ENCODE results near the gene LAG3.

LAG3 gene

DNA sequence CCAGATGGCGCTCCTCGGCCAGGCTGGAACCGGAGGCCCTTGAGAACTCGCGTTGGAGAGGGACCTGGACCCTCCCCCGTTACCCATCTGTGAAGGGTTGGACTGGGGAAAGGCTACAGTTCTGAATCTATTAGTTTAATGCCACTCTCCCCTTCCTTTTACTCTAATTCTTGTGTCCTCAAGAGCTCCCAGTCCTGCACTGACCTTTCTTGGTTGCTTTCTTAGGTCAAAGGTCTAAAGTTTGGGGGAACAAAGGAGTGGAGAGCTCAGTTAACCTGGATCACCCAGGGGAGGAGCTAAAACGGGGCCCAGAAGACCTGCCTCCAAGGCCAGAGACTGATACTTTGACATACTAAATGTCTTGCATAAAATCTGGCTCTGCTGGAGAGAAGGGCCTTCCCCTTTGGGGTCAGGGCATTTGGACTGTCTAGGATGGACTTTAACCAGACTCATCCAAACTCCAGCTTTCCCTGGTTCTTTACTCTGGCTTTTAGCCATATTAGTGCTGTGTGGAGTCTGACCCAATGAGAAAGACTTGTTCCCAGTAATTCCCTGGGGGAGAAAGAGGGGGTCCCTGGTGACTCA, 18.5 kb upstream of the LAG3 start:
- peaks cover 30% of the 10 kb centered on the region for H3K36me3 ChIP-seq (ENCODE audit: control insufficient read depth, insufficient read depth, low read length)
- no peaks in the 10 kb centered on the region for H3K9me3 ChIP-seq (ENCODE audit: control insufficient read depth, insufficient read depth, low read length)
- peaks cover 12% of the 10 kb centered on the region for H3K4me1 ChIP-seq (ENCODE audit: control insufficient read depth, insufficient read depth, low read length)
- H3K9ac ChIP-seq (ENCODE audit: low read depth, low read length), result no peak overlapping the region
- H3K27ac ChIP-seq (ENCODE audit: low read depth, low read length), result peak overlapping the region; percentile 98
- no peaks in the 10 kb centered on the region for H3K27me3 ChIP-seq (ENCODE audit: control insufficient read depth, insufficient read depth, low read length)
- H3K4me3 ChIP-seq (ENCODE audit: low read depth, low read length), result peak overlapping the region; percentile 41

DNA sequence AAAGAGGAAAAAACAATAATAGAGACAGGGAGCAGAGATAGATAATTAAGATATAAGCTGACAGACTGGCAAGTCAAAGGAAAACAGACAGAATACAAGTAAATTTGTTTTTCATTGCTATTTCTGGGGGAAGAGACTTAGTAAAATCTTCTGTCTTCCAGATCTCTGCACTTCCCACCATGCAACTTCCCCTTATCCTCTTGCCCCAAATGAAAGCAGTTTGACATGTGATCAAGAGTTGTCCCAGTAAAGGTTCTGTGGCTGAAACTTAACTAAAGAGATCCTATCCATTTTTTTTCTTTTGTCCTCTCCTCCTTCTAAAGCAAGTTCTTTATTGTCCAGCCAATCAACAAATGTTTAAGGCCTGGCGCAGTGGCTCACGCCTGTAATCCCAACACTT, 17.9 kb upstream of the LAG3 start:
- H3K9ac ChIP-seq (ENCODE audit: low read depth, low read length), result no peak overlapping the region
- no peaks in the 10 kb centered on the region for H3K9me3 ChIP-seq (ENCODE audit: control insufficient read depth, insufficient read depth, low read length)
- no peaks in the 10 kb centered on the region for H3K27me3 ChIP-seq (ENCODE audit: control insufficient read depth, insufficient read depth, low read length)
- no peak overlapping the region for H3K4me3 ChIP-seq (ENCODE audit: low read depth, low read length)
- no peak overlapping the region for H3K27ac ChIP-seq (ENCODE audit: low read depth, low read length)
- H3K36me3 ChIP-seq (ENCODE audit: control insufficient read depth, insufficient read depth, low read length), result peaks cover 25% of the 10 kb centered on the region
- H3K4me1 ChIP-seq (ENCODE audit: control insufficient read depth, insufficient read depth, low read length), result peaks cover 12% of the 10 kb centered on the region

DNA sequence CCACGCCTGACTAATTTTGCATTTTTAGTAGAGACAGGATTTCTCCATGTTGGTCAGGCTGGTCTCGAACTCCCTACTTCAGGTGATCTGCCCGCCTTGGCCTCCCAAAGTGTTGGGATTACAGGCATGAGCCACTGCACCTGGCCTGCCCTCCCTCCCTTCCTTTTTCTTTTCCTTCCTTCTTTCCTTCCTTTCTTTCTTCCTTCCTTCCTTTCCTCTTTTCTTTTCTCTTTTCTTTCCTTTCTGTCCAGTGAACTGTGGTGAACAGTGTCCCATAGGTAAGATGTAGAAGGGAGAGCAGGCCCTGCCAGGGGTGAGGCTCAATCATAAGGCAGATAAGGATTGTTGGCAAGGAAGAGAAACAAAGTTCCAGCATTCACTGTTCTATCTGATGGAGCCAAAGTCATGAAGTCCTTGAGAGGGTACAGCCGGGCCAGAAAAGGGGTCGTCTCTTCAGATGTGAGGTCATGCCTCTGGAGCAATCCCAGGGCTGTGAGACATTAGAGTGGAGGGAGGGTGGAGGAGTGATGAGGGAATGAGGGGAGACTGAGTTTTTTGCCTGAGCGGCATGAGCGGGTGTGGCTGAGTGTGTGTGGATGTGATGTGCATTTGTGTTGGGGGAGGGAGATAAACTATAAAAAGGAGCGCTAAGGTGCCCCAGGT, 15.2 kb upstream of the LAG3 start:
- Histone ChIP-seq H3K9me3 (ENCODE audit: control insufficient read depth, insufficient read depth, low read length) (no peaks in the 10 kb centered on the region), H3K27me3 (ENCODE audit: control insufficient read depth, insufficient read depth, low read length) (no peaks in the 10 kb centered on the region), H3K27ac (ENCODE audit: low read depth, low read length) (no peak overlapping the region), H3K9ac (ENCODE audit: low read depth, low read length) (no peak overlapping the region), H3K36me3 (ENCODE audit: control insufficient read depth, insufficient read depth, low read length) (no peaks in the 10 kb centered on the region), H3K4me3 (ENCODE audit: low read depth, low read length) (no peak overlapping the region), H3K4me1 (ENCODE audit: control insufficient read depth, insufficient read depth, low read length) (peaks cover 9% of the 10 kb centered on the region)

DNA sequence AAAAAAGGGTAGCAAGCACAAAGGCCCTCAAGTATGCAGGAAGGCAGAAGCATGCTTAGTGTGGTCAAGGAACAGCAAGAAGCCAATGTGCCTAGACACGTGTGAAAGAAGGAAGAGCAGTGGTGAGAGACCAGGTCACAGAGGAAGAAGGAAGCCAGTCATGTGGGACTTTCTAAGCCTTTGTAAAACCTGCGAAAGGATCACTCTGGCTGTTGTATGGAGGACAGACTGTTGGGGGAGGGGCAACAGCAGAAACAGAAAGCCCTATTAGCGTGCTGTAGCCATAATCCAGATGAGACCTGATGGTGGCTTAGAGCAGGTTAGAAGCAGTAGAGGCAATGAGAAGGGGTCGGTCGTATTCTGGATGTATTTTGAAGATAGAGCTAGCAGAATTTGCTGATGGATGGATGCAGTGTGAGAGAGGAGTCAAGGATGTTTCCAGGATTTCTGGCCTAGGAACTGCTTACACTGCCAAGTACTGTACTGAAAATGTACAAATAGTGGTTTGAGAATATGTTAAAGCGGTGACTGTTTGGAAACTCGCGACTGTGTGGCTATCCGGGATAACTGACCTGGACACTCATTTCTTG, 13.7 kb upstream of the LAG3 start:
- H3K4me3 ChIP-seq (ENCODE audit: low read depth, low read length), result no peak overlapping the region
- H3K4me1 ChIP-seq (ENCODE audit: control insufficient read depth, insufficient read depth, low read length), result peaks cover 11% of the 10 kb centered on the region
- no peaks in the 10 kb centered on the region for H3K9me3 ChIP-seq (ENCODE audit: control insufficient read depth, insufficient read depth, low read length)
- H3K27me3 ChIP-seq (ENCODE audit: control insufficient read depth, insufficient read depth, low read length), result no peaks in the 10 kb centered on the region
- no peaks in the 10 kb centered on the region for H3K36me3 ChIP-seq (ENCODE audit: control insufficient read depth, insufficient read depth, low read length)
- H3K9ac ChIP-seq (ENCODE audit: low read depth, low read length), result no peak overlapping the region
- no peak overlapping the region for H3K27ac ChIP-seq (ENCODE audit: low read depth, low read length)

DNA sequence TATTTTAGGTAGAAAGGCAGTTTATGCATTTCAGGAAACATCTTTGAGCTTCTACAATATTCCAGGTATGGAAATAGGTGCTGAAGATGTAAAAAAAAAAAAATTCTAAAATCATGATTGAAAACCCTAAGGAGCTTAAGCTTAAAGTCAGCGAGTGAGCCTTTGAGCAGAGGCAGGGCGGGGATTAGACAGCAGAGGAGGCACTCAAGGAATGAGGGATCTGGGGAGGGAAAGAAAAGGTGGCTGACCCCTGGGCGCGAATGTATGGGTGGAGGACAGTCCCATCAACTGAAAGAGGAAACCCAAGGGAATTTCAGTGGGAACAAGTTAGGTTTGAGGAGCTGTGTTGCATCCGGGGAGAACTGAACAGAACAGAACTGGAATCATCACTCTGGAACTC, 12.6 kb upstream of the LAG3 start:
- H3K9ac ChIP-seq (ENCODE audit: low read depth, low read length), result no peak overlapping the region
- H3K27me3 ChIP-seq (ENCODE audit: control insufficient read depth, insufficient read depth, low read length), result no peaks in the 10 kb centered on the region
- no peak overlapping the region for H3K4me3 ChIP-seq (ENCODE audit: low read depth, low read length)
- no peaks in the 10 kb centered on the region for H3K9me3 ChIP-seq (ENCODE audit: control insufficient read depth, insufficient read depth, low read length)
- no peak overlapping the region for H3K27ac ChIP-seq (ENCODE audit: low read depth, low read length)
- peaks cover 9% of the 10 kb centered on the region for H3K4me1 ChIP-seq (ENCODE audit: control insufficient read depth, insufficient read depth, low read length)
- no peaks in the 10 kb centered on the region for H3K36me3 ChIP-seq (ENCODE audit: control insufficient read depth, insufficient read depth, low read length)

DNA sequence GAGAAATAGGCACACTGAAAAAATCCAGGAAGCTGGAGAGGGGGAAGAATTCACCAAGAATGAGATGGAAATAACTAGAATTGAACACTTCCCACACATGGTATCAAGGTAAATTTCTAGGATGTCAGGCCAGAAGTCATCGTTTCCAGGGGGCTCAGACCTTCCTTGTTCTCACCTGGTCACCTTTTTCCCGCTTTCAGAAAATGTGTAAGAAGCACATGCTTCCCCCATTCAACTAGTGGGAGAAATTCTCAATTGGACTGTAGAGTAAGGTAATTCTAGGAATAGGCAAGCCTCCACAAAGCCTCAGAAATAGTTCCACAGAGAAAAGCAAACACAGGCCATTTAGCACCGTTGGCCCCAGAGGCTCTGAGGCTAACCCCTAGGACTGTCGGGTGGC, 8.9 kb upstream of the LAG3 start:
- peaks cover 3% of the 10 kb centered on the region; the same call in 1 of the 2 replicates for H3K27me3 ChIP-seq (ENCODE audit: control insufficient read depth, insufficient read depth, low read length)
- no peaks in the 10 kb centered on the region for H3K9me3 ChIP-seq (ENCODE audit: control insufficient read depth, insufficient read depth, low read length)
- H3K4me1 ChIP-seq (ENCODE audit: control insufficient read depth, insufficient read depth, low read length), result peaks cover 24% of the 10 kb centered on the region
- H3K36me3 ChIP-seq (ENCODE audit: control insufficient read depth, insufficient read depth, low read length), result no peaks in the 10 kb centered on the region
- H3K27ac ChIP-seq (ENCODE audit: low read depth, low read length), result peak overlapping the region; percentile 82
- no peak overlapping the region for H3K4me3 ChIP-seq (ENCODE audit: low read depth, low read length)
- no peak overlapping the region; the same call in 1 of the 2 replicates for H3K9ac ChIP-seq (ENCODE audit: low read depth, low read length)

DNA sequence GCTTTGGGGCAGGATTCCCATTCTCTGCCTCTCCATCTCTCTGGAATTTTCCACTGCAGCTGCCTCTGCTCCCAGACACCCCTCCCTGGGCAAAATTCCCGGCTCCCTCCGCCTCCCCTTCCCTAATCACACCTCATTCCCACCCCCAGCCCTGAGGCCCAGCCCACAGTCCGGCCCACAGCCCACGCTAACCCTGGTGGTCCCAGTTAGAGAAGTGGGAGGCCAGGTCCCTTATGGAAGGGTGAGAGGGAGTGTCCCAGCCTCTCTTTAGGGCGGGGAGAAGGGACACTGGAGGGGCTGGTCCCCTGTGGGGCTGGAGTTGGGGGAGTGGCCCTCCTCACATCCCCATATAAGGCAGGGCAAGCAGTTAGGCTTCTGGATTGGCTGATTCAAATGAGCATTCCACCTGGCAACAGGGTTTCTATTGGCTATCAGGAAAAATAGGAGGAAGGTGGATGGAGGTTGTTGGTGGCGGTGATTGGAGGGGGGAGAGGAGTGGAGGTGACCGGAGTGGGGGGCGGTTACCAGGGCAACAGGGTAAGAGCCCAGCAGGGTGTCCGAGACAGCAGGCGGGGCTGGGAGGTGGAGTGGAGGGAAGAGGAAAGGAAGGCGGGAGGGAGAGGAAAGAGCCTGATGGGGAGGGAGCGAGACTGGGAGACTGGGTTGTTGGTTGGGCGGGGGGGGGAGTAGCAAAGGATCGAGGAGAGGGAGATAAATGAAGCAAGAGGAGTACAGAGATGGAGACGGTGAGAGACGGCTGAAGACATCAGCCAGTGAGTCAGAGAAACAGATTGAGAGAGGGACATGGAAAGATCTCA, 8.1 kb upstream of the LAG3 start:
- no peak overlapping the region for H3K9ac ChIP-seq (ENCODE audit: low read depth, low read length)
- H3K4me1 ChIP-seq (ENCODE audit: control insufficient read depth, insufficient read depth, low read length), result peaks cover 32% of the 10 kb centered on the region
- no peaks in the 10 kb centered on the region for H3K9me3 ChIP-seq (ENCODE audit: control insufficient read depth, insufficient read depth, low read length)
- H3K27ac ChIP-seq (ENCODE audit: low read depth, low read length), result peak overlapping the region; percentile 82
- H3K36me3 ChIP-seq (ENCODE audit: control insufficient read depth, insufficient read depth, low read length), result 0 out of 2 replicates have a peak, but pooled peaks cover under 1% of the 10 kb centered on the region
- H3K4me3 ChIP-seq (ENCODE audit: low read depth, low read length), result peak overlapping the region; percentile 18
- H3K27me3 ChIP-seq (ENCODE audit: control insufficient read depth, insufficient read depth, low read length), result peaks cover 3% of the 10 kb centered on the region; the same call in 1 of the 2 replicates

DNA sequence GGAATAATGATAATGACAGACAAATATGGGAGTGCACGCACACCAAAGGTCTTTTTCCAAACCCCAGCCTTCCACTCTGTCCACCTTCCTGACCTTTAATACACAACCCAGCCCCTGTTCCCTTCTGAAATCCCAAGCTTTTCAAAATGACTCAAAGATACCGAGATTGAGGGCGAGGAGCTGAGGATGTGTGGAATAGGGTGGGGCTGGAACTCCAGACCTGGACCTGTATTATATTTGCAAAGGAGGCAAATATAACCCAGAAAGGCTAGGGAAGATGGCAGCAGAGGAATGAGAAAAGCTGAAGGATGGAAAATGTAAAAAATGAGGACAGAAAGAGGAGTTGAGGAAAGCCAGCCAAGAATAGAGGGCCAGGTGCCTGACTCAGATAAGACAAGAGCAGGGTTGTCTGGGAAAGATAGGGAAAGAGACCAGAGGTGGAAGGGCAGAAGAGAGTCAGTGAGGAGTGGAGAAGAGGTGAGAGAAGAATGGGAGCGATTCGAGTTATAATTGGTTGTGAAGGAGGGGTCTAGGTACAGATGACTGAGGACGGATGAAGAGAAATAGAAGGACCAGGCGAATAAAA, 7.2 kb upstream of the LAG3 start:
- H3K4me1 ChIP-seq (ENCODE audit: control insufficient read depth, insufficient read depth, low read length), result peaks cover 35% of the 10 kb centered on the region
- peaks cover 9% of the 10 kb centered on the region for H3K36me3 ChIP-seq (ENCODE audit: control insufficient read depth, insufficient read depth, low read length)
- peak overlapping the region; percentile 82 for H3K27ac ChIP-seq (ENCODE audit: low read depth, low read length)
- H3K9me3 ChIP-seq (ENCODE audit: control insufficient read depth, insufficient read depth, low read length), result no peaks in the 10 kb centered on the region
- H3K27me3 ChIP-seq (ENCODE audit: control insufficient read depth, insufficient read depth, low read length), result peaks cover 3% of the 10 kb centered on the region; the same call in 1 of the 2 replicates
- peak overlapping the region; percentile 83 for H3K4me3 ChIP-seq (ENCODE audit: low read depth, low read length)
- no peak overlapping the region; the same call in 1 of the 2 replicates for H3K9ac ChIP-seq (ENCODE audit: low read depth, low read length)

DNA sequence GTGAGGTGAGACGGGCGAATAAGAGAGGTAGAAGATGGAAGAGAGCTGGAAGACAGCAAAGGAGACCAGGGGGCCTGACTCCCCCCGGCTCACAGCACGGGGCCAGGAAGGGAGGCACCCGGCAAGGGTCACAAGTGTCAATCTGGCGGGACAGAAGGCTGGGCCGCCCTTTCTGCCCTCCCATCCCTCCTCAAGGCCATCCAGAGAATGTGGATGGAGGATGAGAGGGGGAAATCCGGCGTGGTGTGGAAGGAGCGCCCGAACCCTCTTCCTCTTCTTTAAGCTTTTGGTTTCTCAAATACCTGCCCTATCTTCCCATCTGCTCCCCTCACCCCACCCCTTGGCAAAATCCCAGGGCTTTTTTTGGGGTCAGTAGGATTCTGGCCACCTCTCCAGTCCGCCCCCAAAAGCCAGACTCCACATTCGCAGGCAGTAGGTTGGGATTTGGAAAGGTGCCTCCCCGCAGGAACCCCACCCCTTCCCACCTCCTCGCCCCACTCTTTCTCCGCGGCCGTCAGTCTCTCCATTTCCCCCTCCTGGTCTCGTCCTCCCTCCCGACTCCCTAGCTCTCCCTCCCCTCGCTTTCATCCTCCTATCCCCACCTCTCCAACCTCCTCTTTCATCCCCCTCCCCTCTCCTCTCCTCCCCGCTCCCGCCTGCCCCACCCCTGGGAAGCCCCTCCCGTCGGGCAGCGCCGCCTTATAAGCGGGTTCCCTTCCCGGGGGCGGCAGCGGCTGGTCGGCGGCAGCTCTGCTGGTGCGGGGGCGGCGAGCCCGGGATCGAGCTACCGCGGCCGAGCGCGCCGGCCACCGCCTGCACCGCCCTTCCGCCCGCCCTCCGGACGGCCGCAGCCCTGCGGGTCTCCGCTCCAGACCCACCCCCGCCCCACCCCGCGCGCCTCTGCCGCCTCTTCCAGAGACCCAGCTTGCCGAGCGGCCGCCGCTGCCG, 6.4 kb upstream of the LAG3 start, which contains the start of gene PTMS:
Gene PTMS, plus strand, starts transcription at position 730 of the 948 bp plus-strand sequence. CDS start 343 bp downstream, outside the sequence.
- peak within 1 kb of the TSS; percentile 82 for H3K27ac ChIP-seq (ENCODE audit: low read depth, low read length)
- H3K4me3 ChIP-seq (ENCODE audit: low read depth, low read length), result peak within 1 kb of the TSS; percentile 83
- H3K9me3 ChIP-seq (ENCODE audit: control insufficient read depth, insufficient read depth, low read length), result no peaks in the 10 kb centered on the region
- peak within 1 kb of the TSS; percentile 52 for H3K9ac ChIP-seq (ENCODE audit: low read depth, low read length)
- peaks cover 35% of the 10 kb centered on the region for H3K4me1 ChIP-seq (ENCODE audit: control insufficient read depth, insufficient read depth, low read length)
- peaks cover 3% of the 10 kb centered on the region; the same call in 1 of the 2 replicates for H3K27me3 ChIP-seq (ENCODE audit: control insufficient read depth, insufficient read depth, low read length)
- peaks cover 10% of the 10 kb centered on the region for H3K36me3 ChIP-seq (ENCODE audit: control insufficient read depth, insufficient read depth, low read length)
